ENCODE measurements around the gene NDUFA12.

NDUFA12 gene

DNA sequence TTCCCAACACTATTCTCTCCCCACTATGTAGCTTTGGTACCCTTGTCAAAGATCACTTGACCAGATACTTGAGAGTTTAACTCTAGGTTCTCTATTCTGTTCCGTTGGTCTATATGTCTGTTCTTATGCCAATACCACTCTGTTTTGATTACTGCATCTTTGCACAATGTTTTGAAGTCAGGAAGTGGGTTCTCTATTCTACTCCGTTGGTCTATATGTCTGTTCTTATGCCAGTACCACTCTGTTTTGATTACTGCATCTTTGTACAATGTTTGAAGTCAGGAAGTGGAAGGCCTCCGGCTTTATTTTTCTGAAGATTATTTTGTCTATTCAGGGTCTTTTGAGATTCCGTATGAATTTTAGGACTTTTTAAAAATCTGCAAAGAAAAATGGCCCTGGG is 2.7 kb upstream of the NDUFA12 start:
- Histone ChIP-seq H3K36me3 (replicated peaks in 1 of 2; ENCODE audit: control insufficient read depth in 2 of 2, insufficient read depth in 2 of 2, low read length in 2 of 2) (peaks cover 0 to 8% of the 10 kb centered on the region in 2 donors), H2AFZ (ENCODE audit: low read length) (no peak overlapping the region), H3K14ac (ENCODE audit: low read length) (no peak overlapping the region), H2BK120ac (ENCODE audit: low read depth, low read length) (no peak overlapping the region), H2BK12ac (ENCODE audit: low read length) (no peak overlapping the region), H3K4ac (ENCODE audit: low read length) (no peak overlapping the region), H3K23ac (ENCODE audit: low read depth, low read length, poor library complexity) (no peak overlapping the region), H2AK5ac (ENCODE audit: low read depth, low read length) (no peak overlapping the region), H3K9me3 (replicated peaks in 1 of 2; ENCODE audit: control insufficient read depth in 2 of 2, insufficient read depth in 1 of 2, low read depth in 1 of 2, low read length in 2 of 2) (peaks cover 2 to 6% of the 10 kb centered on the region in 2 donors), H3K4me2 (ENCODE audit: insufficient read depth, low read length, poor library complexity, severe bottlenecking) (no peak overlapping the region), H3K4me3 (ENCODE audit: low read length in 2 of 2) (no peak overlapping the region), H3K18ac (ENCODE audit: low read length) (no peak overlapping the region), H2BK5ac (ENCODE audit: low read length) (no peak overlapping the region), H3K9ac (ENCODE audit: low read depth, low read length, poor library complexity) (no peak overlapping the region), H3K4me1 (ENCODE audit: control insufficient read depth in 2 of 2, insufficient read depth in 1 of 2, low read depth in 1 of 2, low read length in 2 of 2) (no peaks in the 10 kb centered on the region), H4K91ac (ENCODE audit: low read depth, low read length, poor library complexity) (no peak overlapping the region), H2BK15ac (ENCODE audit: low read length) (no peak overlapping the region), H3K27me3 (ENCODE audit: control insufficient read depth in 3 of 3, insufficient read depth in 3 of 3, low read depth in 1 of 3, low read length in 3 of 3) (no peaks in the 10 kb centered on the region), H3K79me1 (ENCODE audit: low read depth, low read length) (peaks cover 6% of the 10 kb centered on the region), H4K8ac (ENCODE audit: low read depth, low read length) (no peak overlapping the region), H3K27ac (replicated peaks; ENCODE audit: low read length) (no peak overlapping the region)
- no peak for DNase-seq (ENCODE audit: low spot score)
- WGBS, 2 donors (ENCODE audit: extremely low coverage in 2 of 2, insufficient read length in 2 of 2, insufficient replicate concordance in 1 of 2): no CpG with 5 or more reads among the region's 4 CpGs

DNA sequence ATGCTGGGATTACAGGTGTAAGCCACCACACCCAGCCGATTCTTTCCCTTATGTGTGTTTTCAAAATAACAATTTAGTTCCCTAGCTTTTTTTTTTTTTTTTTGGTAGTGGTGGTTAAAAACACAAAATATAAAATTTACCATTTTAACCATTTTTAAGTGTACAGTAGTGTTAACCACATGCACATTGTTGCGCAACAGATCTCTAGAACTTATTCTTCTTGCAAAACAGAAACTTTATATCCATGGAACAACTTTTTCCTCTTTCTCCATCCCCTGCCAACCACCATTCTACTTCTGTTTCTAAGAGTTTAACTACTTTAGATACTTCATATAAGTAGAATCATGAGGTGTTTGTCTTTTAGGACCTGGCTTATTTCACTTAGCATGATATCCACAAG is 1.1 kb upstream of the NDUFA12 start:
- DNase-seq (ENCODE audit: low spot score): no peak
- H2AFZ ChIP-seq (ENCODE audit: low read length): no peak overlapping the region
- H3K36me3 ChIP-seq (replicated peaks in 1 of 2; ENCODE audit: control insufficient read depth in 2 of 2, insufficient read depth in 2 of 2, low read length in 2 of 2): peaks cover 3 to 24% of the 10 kb centered on the region in 2 donors
- H3K27me3 ChIP-seq (ENCODE audit: control insufficient read depth in 3 of 3, insufficient read depth in 3 of 3, low read depth in 1 of 3, low read length in 3 of 3): no peaks in the 10 kb centered on the region
- H3K4me2 ChIP-seq (ENCODE audit: insufficient read depth, low read length, poor library complexity, severe bottlenecking): no peak overlapping the region
- H3K9me3 ChIP-seq (replicated peaks in 1 of 2; ENCODE audit: control insufficient read depth in 2 of 2, insufficient read depth in 1 of 2, low read depth in 1 of 2, low read length in 2 of 2): peaks cover 2 to 9% of the 10 kb centered on the region in 2 donors
- no peak overlapping the region for H3K9ac ChIP-seq (ENCODE audit: low read depth, low read length, poor library complexity)
- no peak overlapping the region for H3K14ac ChIP-seq (ENCODE audit: low read length)
- H2AK5ac ChIP-seq (ENCODE audit: low read depth, low read length): no peak overlapping the region
- no peak overlapping the region for H4K91ac ChIP-seq (ENCODE audit: low read depth, low read length, poor library complexity)
- no peak overlapping the region for H3K4me3 ChIP-seq (ENCODE audit: low read length in 2 of 2)
- H3K4ac ChIP-seq (ENCODE audit: low read length): no peak overlapping the region
- H2BK120ac ChIP-seq (ENCODE audit: low read depth, low read length): no peak overlapping the region
- peaks cover 8% of the 10 kb centered on the region for H3K79me1 ChIP-seq (ENCODE audit: low read depth, low read length)
- no peak overlapping the region for H3K18ac ChIP-seq (ENCODE audit: low read length)
- H3K23ac ChIP-seq (ENCODE audit: low read depth, low read length, poor library complexity): no peak overlapping the region
- no CpG with 5 or more reads among the region's 2 CpGs for WGBS, 2 donors (ENCODE audit: extremely low coverage in 2 of 2, insufficient read length in 2 of 2, insufficient replicate concordance in 1 of 2)
- H2BK15ac ChIP-seq (ENCODE audit: low read length): no peak overlapping the region
- no peak overlapping the region for H2BK12ac ChIP-seq (ENCODE audit: low read length)
- H4K8ac ChIP-seq (ENCODE audit: low read depth, low read length): no peak overlapping the region
- no peaks in the 10 kb centered on the region for H3K4me1 ChIP-seq (ENCODE audit: control insufficient read depth in 2 of 2, insufficient read depth in 1 of 2, low read depth in 1 of 2, low read length in 2 of 2)
- H3K27ac ChIP-seq (replicated peaks; ENCODE audit: low read length): no peak overlapping the region
- no peak overlapping the region for H2BK5ac ChIP-seq (ENCODE audit: low read length)

DNA sequence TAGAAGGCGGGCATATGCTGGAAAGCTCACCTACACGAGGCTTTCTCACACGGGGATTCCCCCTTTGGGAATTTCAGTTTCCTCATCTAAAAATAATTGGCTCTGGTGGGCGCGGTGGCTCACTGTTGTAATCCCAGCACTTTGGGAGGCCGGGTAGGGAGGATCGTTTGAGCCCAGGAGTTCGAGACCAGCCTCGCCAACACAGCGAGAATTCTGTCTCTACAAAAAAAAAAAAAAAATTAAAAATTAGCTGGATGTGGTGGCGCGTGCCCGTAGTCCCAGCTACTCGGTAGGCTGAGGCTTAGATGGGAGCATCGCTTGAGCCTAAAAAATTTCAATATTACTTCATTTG is 400 bp upstream of the NDUFA12 start:
- H2BK120ac ChIP-seq (ENCODE audit: low read depth, low read length): peak overlapping the region; percentile 72
- H3K23ac ChIP-seq (ENCODE audit: low read depth, low read length, poor library complexity): no peak overlapping the region
- no peak overlapping the region for H3K27ac ChIP-seq (replicated peaks; ENCODE audit: low read length)
- H3K4me2 ChIP-seq (ENCODE audit: insufficient read depth, low read length, poor library complexity, severe bottlenecking): peak overlapping the region; percentile 31
- no peak overlapping the region for H4K91ac ChIP-seq (ENCODE audit: low read depth, low read length, poor library complexity)
- H3K4me1 ChIP-seq (ENCODE audit: control insufficient read depth in 2 of 2, insufficient read depth in 1 of 2, low read depth in 1 of 2, low read length in 2 of 2): no peaks in the 10 kb centered on the region
- peaks cover 2 to 9% of the 10 kb centered on the region in 2 donors for H3K9me3 ChIP-seq (replicated peaks in 1 of 2; ENCODE audit: control insufficient read depth in 2 of 2, insufficient read depth in 1 of 2, low read depth in 1 of 2, low read length in 2 of 2)
- no peak overlapping the region for H4K8ac ChIP-seq (ENCODE audit: low read depth, low read length)
- H2AFZ ChIP-seq (ENCODE audit: low read length): peak overlapping the region; percentile 87
- H2BK12ac ChIP-seq (ENCODE audit: low read length): no peak overlapping the region
- no peak overlapping the region for H3K18ac ChIP-seq (ENCODE audit: low read length)
- H3K9ac ChIP-seq (ENCODE audit: low read depth, low read length, poor library complexity): no peak overlapping the region
- peaks cover 3 to 28% of the 10 kb centered on the region in 2 donors for H3K36me3 ChIP-seq (replicated peaks in 1 of 2; ENCODE audit: control insufficient read depth in 2 of 2, insufficient read depth in 2 of 2, low read length in 2 of 2)
- H3K27me3 ChIP-seq (ENCODE audit: control insufficient read depth in 3 of 3, insufficient read depth in 3 of 3, low read depth in 1 of 3, low read length in 3 of 3): no peaks in the 10 kb centered on the region
- no CpG with 5 or more reads among the region's 15 CpGs for WGBS, 2 donors (ENCODE audit: extremely low coverage in 2 of 2, insufficient read length in 2 of 2, insufficient replicate concordance in 1 of 2)
- peaks cover 8% of the 10 kb centered on the region for H3K79me1 ChIP-seq (ENCODE audit: low read depth, low read length)
- no peak overlapping the region for H2AK5ac ChIP-seq (ENCODE audit: low read depth, low read length)
- H3K14ac ChIP-seq (ENCODE audit: low read length): no peak overlapping the region
- peak overlapping the region in 1 of 2 donors; percentile 83 for H3K4me3 ChIP-seq (ENCODE audit: low read length in 2 of 2)
- H3K4ac ChIP-seq (ENCODE audit: low read length): no peak overlapping the region
- DNase-seq (ENCODE audit: low spot score): no peak
- no peak overlapping the region for H2BK5ac ChIP-seq (ENCODE audit: low read length)
- no peak overlapping the region for H2BK15ac ChIP-seq (ENCODE audit: low read length)

DNA sequence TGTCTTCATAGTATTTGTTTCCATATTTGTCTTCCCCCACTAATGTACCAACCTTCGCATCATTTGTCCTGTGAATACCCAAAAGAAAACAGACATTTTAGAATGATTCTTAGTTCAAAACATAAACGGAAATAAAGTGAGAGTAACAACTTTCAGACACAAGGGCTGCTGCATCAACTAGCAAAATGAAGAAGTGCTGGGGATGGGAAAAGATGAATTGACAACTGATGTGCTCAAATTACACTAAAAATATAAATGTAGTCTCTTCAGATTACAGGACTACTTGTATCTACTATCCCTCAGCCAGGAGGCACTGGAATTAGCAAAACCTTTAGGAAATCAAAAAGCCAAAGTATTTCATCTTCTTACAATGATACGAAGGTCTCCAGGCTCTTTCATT is 743 bp downstream of the NDUFA12 start:
- H3K4ac ChIP-seq (ENCODE audit: low read length): no peak overlapping the region
- H4K91ac ChIP-seq (ENCODE audit: low read depth, low read length, poor library complexity): no peak overlapping the region
- no peaks in the 10 kb centered on the region for H3K4me1 ChIP-seq (ENCODE audit: control insufficient read depth in 2 of 2, insufficient read depth in 1 of 2, low read depth in 1 of 2, low read length in 2 of 2)
- peaks cover 3 to 37% of the 10 kb centered on the region in 2 donors for H3K36me3 ChIP-seq (replicated peaks in 1 of 2; ENCODE audit: control insufficient read depth in 2 of 2, insufficient read depth in 2 of 2, low read length in 2 of 2)
- H3K27ac ChIP-seq (replicated peaks; ENCODE audit: low read length): no peak overlapping the region
- H3K9me3 ChIP-seq (replicated peaks in 1 of 2; ENCODE audit: control insufficient read depth in 2 of 2, insufficient read depth in 1 of 2, low read depth in 1 of 2, low read length in 2 of 2): peaks cover 1 to 9% of the 10 kb centered on the region in 2 donors
- WGBS, 2 donors (ENCODE audit: extremely low coverage in 2 of 2, insufficient read length in 2 of 2, insufficient replicate concordance in 1 of 2): no CpG with 5 or more reads among the region's 3 CpGs
- peaks cover 8% of the 10 kb centered on the region for H3K79me1 ChIP-seq (ENCODE audit: low read depth, low read length)
- H2AK5ac ChIP-seq (ENCODE audit: low read depth, low read length): no peak overlapping the region
- no peak overlapping the region for H3K23ac ChIP-seq (ENCODE audit: low read depth, low read length, poor library complexity)
- H2AFZ ChIP-seq (ENCODE audit: low read length): peak overlapping the region; percentile 87
- H3K4me2 ChIP-seq (ENCODE audit: insufficient read depth, low read length, poor library complexity, severe bottlenecking): peak overlapping the region; percentile 61
- no peaks in the 10 kb centered on the region for H3K27me3 ChIP-seq (ENCODE audit: control insufficient read depth in 3 of 3, insufficient read depth in 3 of 3, low read depth in 1 of 3, low read length in 3 of 3)
- H2BK120ac ChIP-seq (ENCODE audit: low read depth, low read length): no peak overlapping the region
- no peak overlapping the region for H2BK5ac ChIP-seq (ENCODE audit: low read length)
- no peak overlapping the region for H2BK15ac ChIP-seq (ENCODE audit: low read length)
- H3K9ac ChIP-seq (ENCODE audit: low read depth, low read length, poor library complexity): no peak overlapping the region
- DNase-seq (ENCODE audit: low spot score): no peak
- no peak overlapping the region for H3K18ac ChIP-seq (ENCODE audit: low read length)
- H2BK12ac ChIP-seq (ENCODE audit: low read length): no peak overlapping the region
- H3K4me3 ChIP-seq (ENCODE audit: low read length in 2 of 2): peak overlapping the region; percentile 83 to 90
- no peak overlapping the region for H3K14ac ChIP-seq (ENCODE audit: low read length)
- H4K8ac ChIP-seq (ENCODE audit: low read depth, low read length): no peak overlapping the region

Data from neuronal stem cell (in vitro differentiated cells).